ENCODE results near the gene HHLA2.

HHLA2 gene

DNA sequence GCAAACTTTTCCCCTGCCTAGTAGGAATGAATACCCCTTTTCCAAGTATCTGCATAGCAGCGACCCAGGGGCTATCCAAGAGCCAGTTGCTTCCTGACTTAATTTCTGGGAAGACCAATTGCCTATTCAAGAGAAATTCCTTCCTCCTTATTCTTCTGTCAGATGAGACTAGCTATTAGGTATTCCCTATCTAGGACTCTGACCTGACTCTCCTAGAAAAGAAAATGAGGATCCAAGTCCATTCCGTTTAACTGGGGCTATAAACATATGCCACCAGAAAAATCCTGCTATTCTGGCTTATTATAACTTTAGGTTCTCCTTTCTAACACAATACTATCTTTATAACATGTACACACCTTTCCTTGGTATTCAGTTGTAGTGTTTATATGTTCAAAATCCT, 1.7 kb downstream of the HHLA2 start:
- DNase-seq (ENCODE audit: low spot score) (no peak), ATAC-seq (ENCODE audit: low read depth) (no peak)
- no peak overlapping the region for H3K27ac ChIP-seq (ENCODE audit: poor library complexity, severe bottlenecking)
- H3K9me3 ChIP-seq (ENCODE audit: severe bottlenecking), result no peaks in the 10 kb centered on the region
- no peaks in the 10 kb centered on the region for H3K36me3 ChIP-seq (ENCODE audit: low read depth)
- H3K4me1 ChIP-seq (ENCODE audit: insufficient read depth, poor library complexity, severe bottlenecking), result no peaks in the 10 kb centered on the region
- H3K27me3 ChIP-seq (ENCODE audit: insufficient read depth, poor library complexity, severe bottlenecking), result no peaks in the 10 kb centered on the region
- TF ChIP-seq, protein P1, sequence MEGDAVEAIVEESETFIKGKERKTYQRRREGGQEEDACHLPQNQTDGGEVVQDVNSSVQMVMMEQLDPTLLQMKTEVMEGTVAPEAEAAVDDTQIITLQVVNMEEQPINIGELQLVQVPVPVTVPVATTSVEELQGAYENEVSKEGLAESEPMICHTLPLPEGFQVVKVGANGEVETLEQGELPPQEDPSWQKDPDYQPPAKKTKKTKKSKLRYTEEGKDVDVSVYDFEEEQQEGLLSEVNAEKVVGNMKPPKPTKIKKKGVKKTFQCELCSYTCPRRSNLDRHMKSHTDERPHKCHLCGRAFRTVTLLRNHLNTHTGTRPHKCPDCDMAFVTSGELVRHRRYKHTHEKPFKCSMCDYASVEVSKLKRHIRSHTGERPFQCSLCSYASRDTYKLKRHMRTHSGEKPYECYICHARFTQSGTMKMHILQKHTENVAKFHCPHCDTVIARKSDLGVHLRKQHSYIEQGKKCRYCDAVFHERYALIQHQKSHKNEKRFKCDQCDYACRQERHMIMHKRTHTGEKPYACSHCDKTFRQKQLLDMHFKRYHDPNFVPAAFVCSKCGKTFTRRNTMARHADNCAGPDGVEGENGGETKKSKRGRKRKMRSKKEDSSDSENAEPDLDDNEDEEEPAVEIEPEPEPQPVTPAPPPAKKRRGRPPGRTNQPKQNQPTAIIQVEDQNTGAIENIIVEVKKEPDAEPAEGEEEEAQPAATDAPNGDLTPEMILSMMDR (IDR thresholded peaks at IDR 0.05; ENCODE audit: poor library complexity, severe bottlenecking), result no peak
- no peak overlapping the region for H3K4me3 ChIP-seq (ENCODE audit: severe bottlenecking)

DNA sequence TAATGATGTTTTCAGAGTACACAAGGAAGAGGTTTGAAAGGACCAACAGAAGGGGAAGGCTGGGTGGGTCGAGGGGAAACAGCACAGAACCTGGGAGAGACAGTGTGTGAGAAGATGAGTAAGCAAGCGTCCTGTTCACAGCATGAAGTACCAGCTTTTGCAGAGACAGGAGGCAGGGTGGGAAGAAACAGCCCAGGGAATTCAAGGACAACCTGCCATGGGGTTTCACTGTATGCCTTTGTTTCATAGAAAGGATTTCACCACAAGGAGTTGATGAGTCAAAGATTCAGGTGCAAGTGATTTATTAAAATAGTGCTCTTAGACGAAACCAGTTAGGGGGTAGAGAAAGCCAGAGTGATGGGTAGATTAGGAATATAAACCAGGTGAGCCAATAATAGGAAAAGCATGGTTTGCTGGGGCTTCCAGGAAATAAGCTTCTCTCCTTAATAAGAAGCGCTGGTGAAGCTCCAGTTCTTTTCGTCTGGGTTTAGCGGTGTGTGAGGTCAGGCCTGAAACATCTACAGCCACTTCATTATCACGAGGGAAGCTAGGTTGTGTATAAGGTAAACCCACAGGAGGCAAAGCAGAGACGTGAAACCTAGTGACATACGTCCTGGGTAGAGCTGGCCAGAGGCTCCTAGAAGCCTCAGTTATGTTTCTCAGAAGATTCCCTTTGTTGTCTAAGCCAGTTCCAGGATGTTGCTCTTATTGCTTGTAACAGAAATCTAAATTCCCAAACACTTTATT, 3.9 kb downstream of the HHLA2 start:
- Histone ChIP-seq H3K9me3 (ENCODE audit: severe bottlenecking) (no peaks in the 10 kb centered on the region), H3K27me3 (ENCODE audit: insufficient read depth, poor library complexity, severe bottlenecking) (no peaks in the 10 kb centered on the region), H3K4me3 (ENCODE audit: severe bottlenecking) (no peak overlapping the region), H3K36me3 (ENCODE audit: low read depth) (no peaks in the 10 kb centered on the region), H3K4me1 (ENCODE audit: insufficient read depth, poor library complexity, severe bottlenecking) (no peaks in the 10 kb centered on the region), H3K27ac (ENCODE audit: poor library complexity, severe bottlenecking) (no peak overlapping the region)
- ATAC-seq (ENCODE audit: low read depth), result no peak
- TF ChIP-seq, protein P1 (IDR thresholded peaks at IDR 0.05; ENCODE audit: poor library complexity, severe bottlenecking), result no peak
- no peak for DNase-seq (ENCODE audit: low spot score)

DNA sequence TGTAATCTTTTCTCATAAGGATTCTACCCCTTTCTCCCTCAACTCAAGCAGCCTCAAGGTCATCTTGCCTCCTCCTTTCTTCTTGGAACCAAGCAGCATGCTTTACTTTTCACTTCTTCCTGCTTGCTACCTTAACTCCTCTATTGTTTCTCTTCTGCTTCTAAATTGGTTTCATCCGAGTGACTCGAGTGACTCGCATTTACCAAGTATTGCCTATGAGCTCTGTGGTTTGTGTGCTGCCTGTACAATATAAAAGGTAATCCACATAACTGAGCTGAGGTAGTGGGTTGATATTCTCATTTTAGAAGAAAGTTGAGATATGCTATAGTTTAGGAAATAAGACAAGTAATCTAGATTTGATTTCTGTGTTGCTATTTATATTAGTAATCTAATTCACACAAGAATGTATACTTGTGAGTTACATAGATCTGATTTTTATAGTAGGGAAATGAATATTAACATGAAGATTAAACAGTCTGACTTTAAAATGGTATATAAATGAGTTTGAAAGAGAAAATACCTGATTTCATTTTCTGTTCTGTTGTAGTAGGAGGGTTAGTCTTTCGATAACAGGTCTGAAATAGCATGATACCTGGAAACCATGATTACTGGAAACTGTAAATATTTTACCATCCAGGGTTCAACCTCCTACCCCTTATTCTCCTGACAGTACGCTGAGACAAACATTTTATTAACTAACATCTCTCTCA, 5.5 kb downstream of the HHLA2 start:
- Histone ChIP-seq H3K4me3 (ENCODE audit: severe bottlenecking) (no peak overlapping the region), H3K27ac (ENCODE audit: poor library complexity, severe bottlenecking) (no peak overlapping the region), H3K4me1 (ENCODE audit: insufficient read depth, poor library complexity, severe bottlenecking) (no peaks in the 10 kb centered on the region), H3K9me3 (ENCODE audit: severe bottlenecking) (no peaks in the 10 kb centered on the region), H3K27me3 (ENCODE audit: insufficient read depth, poor library complexity, severe bottlenecking) (no peaks in the 10 kb centered on the region), H3K36me3 (ENCODE audit: low read depth) (no peaks in the 10 kb centered on the region)
- TF ChIP-seq, protein P1 (IDR thresholded peaks at IDR 0.05; ENCODE audit: poor library complexity, severe bottlenecking), result no peak
- no peak for DNase-seq (ENCODE audit: low spot score)
- ATAC-seq (ENCODE audit: low read depth), result no peak

GRCh38 chr3:108302570-108302969, 6.2 kb downstream of the HHLA2 start:
- TF ChIP-seq, protein P1 (IDR thresholded peaks at IDR 0.05; ENCODE audit: poor library complexity, severe bottlenecking), result no peak
- Histone ChIP-seq H3K27ac (ENCODE audit: poor library complexity, severe bottlenecking) (no peak overlapping the region), H3K4me3 (ENCODE audit: severe bottlenecking) (no peak overlapping the region), H3K9me3 (ENCODE audit: severe bottlenecking) (no peaks in the 10 kb centered on the region), H3K4me1 (ENCODE audit: insufficient read depth, poor library complexity, severe bottlenecking) (no peaks in the 10 kb centered on the region), H3K36me3 (ENCODE audit: low read depth) (no peaks in the 10 kb centered on the region), H3K27me3 (ENCODE audit: insufficient read depth, poor library complexity, severe bottlenecking) (no peaks in the 10 kb centered on the region)
- ATAC-seq (ENCODE audit: low read depth) (no peak), DNase-seq (ENCODE audit: low spot score) (no peak)
